HG02678 (cell line): ENCODE data around the gene PSPH.
"Not testable (repeated sequence)": the region's sequence is repeated elsewhere in the genome, so short reads cannot be mapped to it uniquely, and the experiment has no call there.

Source experiments
- ATAC-seq: cut with Tn5 transposase; IDR thresholded peaks from one replicate; pipeline ENCODE4 v1.9.1; 2021; ENCODE audit warnings: mild to moderate bottlenecking, moderate library complexity; ENCODE audit not compliant: unreplicated experiment

The PSPH gene

DNA sequence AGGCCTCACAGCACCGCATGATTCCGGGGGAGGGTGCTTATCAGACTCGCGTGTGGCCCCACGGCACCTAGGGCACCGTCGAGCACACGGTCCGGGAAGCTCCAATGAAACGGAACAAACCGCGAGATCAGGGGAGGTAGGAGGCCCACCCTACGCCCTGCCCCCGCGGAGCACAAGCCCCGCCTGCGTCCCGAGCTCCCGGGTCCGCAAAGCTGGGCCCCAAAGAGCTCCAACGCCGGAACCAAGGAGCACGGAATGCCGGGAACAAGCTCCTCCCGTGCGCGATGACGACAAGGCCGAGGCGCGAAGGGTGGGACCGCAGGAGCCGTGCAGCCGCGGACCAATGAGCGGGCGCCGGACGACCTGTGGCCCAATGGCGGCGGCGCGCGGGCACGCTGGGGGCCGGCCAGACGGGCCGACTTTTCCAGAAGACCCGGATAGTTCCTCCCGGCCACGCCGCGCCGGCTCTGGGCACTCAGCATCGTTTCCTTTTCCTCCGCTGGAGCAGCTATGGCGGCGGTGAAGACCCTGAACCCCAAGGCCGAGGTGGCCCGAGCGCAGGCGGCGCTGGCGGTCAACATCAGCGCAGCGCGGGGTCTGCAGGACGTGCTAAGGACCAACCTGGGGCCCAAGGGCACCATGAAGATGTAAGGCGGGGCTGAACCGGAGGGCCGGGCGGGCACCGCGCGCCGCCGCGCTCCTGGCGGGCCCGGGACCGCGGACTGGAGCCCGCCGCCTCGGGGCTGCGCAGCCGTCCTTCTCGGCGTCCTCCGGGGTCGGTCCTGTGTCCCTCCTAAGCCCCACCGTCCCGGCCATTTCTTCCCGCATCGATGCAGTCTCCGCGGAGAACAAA, at the start of gene PSPH, which contains the start of gene CCT6A:
Gene PSPH, minus strand, starts transcription at position 106 of the 853 bp plus-strand sequence. CDS start 30,232 bp downstream, outside the sequence.
Gene CCT6A, plus strand, starts transcription at position 427 of the 853 bp plus-strand sequence. Its CDS starts 84 bp downstream, at position 511.
- ATAC-seq: peak; percentile 97

DNA sequence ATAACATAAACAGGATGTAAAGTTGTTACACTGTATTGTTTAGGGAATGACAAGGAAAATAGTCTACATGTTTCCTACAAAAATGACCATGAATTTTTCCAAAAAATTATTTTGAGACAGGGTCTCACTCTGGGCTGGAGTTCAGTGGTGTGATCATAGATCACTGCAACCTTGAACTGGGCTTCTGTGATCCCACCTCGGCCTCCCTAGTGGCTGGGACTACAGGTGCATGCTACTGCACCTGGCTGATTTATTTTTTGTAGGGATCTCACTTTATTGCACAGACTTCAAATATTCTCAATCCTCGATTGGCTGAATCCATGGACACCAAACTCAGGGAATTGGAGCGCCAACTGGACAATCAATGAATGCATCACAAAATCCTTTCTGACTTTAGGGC, 48.4 kb upstream of the PSPH start:
- ATAC-seq: no peak

DNA sequence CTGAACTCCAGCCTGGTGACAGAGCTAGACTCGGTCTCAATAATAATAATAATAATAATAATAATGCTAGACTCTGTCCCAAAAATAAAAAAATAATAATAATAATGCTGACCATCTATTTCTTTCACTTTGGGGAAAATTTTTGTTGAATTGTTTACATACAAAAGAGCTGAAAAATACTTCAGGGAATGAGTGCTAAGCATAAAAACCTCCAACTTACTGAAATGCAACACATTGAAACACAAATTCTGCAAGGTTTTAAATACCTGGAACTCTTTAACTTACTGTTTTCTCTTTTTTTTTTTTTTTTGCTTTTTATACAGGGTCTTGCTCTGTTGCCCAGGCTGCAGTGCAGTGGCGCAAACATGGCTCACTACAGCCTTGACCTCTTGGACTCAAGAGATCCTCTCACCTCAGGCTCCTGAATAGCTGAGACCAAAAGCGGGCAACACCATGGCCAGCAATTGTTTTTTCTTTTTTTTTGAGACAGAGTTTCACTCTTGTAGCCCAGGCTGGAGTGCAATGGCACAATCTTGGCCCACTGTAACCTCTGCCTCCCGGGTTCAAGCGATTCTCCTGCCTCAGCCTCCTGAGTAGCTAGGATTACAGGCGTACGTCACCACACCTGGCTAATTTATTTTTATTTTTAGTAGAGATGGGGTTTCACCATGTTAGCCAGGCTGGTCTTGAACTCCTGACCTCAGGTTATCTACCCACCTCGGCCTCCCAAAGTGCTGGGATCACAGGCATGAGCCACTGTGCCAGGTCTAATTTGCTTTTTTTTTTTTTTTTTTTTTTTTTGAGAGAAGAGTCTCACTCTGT, 47.2 kb upstream of the PSPH start:
- not testable (repeated sequence) for ATAC-seq

DNA sequence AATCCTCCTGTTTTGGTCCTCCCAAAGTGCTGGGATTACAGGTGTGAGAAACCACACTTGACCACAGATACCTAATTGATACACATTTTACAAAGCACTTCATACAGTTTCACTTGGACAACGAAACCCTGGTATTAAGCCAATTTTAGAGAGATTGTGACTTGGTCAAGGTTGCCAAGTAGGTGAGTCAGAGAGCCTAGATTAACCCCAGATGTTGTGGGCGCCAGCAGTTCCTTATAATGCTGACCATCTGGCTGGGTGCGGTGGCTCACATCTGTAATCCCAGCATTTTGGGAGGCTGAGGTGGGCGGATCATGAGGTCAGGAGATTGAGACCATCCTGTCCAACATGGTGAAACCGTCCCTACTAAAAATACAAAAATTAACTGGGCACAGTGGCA, 46.5 kb upstream of the PSPH start:
- ATAC-seq: no peak

DNA sequence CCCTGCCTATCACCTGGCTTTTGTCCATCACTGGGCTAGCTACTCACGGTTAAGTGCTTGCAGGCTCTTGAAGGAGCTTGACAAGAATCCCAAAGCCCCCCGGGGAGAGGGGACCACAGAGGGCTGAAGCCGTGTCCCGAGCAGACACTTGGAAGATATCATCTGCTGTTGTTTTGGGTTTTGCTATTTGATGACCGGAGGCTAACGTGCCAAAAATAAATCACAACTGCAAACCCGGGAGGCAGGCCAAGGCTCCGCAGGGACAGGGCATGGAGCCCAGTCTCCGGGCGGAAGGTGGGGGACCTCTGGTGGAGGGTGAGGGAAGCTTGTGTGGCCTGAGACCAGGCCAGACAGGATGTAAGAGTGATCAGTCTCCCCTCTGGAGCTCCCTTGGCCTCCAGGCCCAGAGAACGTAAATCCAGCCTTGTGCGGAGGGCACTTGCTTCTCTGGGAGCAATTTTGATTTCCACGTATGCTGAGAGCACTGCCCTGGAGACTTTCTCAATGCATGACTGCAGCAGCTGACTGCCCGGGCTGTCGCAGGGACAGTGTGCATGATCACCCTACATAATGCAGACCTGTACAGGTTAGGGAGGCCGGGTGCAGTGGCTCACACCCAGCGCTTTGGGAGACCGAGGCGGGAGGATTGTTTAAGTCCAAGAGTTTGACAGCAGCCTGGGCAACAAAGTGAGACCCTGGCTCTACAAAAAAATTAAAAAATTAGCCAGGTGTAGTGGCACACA, 41.7 kb upstream of the PSPH start, which contains the start of gene PHKG1:
Gene PHKG1, minus strand, starts transcription at position 164 of the 743 bp plus-strand sequence. CDS start 4,011 bp downstream, outside the sequence.
- ATAC-seq: no peak

DNA sequence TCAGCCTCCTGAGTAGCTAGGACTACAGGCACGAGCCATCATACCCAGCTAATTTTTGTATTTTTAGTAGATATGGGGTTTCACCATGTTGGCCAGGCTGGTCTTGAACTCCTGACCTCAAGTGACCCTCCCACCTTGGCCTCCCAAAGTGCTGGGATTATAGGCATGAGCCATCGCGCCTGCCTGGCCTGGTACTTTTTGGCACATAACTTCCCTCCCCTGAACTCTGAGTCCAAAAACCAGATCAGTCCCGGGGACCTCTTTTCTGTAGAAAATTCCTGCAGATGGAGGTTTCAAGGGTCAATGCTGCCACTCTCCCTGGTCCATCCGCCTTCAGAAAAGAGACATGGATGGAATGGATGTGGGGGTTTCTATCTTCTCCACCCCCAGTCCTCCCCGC, 41.1 kb upstream of the PSPH start:
- not testable (repeated sequence) for ATAC-seq

DNA sequence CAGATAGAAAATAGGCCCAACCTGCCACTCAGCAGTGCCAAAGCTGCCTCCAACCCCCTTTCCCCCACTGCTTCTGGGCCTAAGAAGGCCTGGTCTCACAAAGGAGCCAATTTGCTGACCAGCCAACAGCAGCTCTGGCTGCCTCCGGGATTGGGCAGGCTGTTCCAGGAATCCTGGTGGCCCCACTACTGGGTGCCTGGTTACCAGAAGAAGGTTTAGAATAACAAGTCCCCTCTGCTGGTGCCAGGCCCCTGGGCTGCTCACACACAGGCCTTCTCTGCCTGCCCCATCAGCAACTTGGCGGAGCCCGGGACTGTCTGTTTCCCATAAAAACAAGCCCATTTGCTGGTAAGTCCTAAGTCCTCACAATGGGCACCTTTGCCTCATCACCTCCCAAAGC, 40.3 kb upstream of the PSPH start:
- no peak for ATAC-seq

DNA sequence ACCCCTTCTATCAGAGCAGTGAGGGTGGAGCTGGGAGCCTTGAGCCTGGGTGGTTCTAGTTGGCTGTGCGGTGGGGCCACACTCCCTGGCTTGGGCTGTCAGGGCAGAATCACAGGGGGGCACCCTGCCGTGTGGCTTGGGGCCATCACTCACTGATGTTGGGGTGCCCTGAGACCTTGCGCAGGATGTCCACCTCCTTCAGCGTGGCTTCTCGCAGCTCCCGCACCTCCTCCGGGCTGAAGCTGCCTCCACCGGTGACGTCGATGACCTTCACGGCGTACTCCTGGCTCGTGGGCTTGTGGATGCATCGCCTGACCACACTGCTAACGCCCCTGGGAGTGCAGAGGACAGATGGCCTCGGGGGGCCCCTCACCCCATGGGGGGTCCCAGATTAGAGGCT, 36.2 kb upstream of the PSPH start:
- ATAC-seq: no peak

DNA sequence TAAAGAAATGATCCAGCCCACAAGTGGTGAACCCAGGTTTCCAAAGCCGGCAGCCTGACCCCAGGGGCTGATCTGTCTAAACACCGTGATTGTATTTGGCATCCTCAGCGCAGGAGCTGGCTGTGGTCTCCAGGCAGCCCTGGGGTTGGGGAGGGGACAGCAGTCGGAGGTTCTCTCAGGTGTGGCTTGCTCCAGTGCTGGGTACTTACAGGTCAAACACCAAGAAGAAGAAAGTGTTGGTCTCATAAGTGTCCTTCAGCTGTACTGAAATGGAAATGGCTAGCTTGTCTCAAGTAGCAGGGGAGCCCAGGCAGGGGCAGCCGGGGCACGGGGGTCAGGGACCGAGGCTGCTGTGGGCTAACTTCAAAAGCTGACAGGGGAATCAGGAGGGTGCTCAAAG, 35.5 kb upstream of the PSPH start:
- ATAC-seq: no peak

DNA sequence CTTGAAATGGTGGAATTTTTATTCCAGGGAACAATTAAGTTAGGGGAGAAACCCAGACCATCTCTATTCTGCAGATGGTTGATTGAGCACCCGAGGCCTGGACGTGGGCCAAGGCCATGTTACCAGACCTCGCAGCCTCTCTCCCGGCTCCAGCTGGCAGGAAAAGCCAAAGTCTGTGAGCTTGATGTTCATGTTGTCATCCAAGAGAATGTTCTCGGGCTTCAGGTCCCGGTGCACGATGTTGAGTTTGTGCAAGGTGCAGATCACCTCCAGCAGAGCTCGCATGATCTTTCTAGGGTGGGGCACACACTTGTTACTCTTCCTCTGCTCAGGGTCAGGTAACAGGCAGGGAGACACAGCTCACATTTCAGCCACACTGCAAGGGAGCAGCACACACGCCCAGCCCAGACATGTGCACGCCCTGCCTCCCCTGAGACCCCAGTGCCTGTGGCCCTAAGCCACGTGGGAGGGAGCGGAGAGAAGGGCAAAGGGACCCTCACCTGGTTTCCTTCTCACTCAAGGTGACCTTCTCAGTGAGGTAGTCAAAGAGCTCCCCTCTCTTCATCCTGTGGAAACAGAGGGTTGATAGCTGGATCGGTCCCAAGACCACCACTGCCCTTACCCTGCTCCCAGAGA, 32.0 kb upstream of the PSPH start:
- no peak for ATAC-seq

DNA sequence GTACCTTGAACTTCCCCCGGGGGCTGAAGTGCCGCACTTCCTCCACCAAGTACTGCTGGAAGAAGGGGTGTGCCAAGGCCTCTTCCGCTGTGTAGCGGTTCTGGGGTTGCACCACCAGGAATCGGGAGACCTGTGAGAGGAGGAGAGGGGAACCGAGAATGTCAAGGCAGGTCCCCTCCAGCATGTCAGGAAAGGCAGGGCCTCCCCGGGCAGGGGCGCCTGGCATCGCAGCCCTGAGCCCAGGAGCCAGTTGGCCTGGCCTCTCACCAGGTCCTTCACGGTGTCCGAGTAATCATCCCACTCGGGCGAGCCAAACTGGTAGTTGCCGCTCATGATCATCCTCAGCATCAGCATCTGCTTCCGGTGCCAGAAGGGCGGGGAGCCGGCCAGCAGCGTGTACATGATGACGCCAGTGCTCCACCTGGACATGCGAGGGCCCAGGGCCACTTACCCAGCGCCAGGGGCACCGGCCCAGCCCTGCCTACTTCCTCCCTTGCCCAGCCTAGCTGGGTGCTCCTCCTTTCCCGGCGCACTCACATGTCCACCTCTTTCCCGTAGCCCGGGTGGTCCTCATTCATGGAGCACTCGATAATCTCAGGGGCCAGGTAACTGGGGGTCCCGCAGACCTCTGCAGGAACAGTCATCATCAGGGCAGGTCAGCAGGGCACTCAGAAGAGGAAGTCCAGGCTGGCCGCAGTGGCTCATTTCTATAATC, 30.5 kb upstream of the PSPH start:
- no peak for ATAC-seq

DNA sequence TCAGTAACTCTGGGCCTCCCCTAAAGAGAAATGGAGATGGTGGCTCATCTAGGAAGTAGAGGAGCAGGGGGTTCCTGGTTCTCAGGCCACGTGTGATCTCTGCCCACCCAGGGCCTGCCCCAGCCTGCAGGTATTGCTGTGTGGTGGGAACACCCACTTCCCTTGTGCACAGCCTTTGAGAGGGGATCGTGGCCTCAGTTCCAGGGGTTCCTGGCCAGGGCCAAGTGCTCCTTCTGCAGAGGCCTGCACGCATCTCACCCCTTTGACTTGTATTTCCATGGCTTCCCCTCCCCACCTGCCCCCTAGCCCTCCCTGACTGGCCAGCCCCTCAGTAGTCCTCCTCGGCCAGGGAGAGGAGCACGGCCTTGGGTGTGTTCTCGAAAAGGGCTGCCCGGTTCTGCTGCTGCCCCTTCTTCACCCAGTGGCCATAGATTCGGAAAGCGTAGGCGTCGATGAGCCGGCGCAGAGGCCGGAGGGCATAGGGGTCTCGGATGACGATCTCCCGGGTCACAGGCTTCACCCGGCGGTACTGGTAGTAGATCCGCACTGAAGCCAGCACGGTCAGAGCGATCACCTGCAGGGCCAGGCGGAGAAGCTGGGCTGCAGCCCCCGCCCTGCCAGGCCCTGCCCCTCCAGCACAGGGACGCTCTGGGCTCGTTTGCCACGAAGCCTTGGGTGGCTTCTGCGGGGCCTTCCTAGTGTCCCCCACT, 29.6 kb upstream of the PSPH start:
- not testable (repeated sequence) for ATAC-seq

DNA sequence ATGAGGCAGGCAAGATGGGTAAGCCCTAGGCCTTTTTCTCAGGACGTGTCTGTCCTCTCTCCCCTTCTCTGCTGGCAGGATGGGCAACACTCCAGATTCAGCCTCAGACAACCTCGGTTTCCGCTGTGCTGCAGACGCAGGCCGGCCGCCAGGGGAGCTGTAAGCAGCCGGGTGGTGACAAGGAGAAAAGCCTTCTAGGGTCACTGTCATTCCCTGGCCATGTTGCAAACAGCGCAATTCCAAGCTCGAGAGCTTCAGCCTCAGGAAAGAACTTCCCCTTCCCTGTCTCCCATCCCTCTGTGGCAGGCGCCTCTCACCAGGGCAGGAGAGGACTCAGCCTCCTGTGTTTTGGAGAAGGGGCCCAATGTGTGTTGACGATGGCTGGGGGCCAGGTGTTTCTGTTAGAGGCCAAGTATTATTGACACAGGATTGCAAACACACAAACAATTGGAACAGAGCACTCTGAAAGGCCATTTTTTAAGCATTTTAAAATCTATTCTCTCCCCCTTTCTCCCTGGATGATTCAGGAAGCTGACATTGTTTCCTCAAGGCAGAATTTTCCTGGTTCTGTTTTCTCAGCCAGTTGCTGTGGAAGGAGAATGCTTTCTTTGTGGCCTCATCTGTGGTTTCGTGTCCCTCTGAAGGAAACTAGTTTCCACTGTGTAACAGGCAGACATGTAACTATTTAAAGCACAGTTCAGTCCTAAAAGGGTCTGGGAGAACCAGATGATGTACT, 28.4 kb upstream of the PSPH start:
- ATAC-seq: no peak

DNA sequence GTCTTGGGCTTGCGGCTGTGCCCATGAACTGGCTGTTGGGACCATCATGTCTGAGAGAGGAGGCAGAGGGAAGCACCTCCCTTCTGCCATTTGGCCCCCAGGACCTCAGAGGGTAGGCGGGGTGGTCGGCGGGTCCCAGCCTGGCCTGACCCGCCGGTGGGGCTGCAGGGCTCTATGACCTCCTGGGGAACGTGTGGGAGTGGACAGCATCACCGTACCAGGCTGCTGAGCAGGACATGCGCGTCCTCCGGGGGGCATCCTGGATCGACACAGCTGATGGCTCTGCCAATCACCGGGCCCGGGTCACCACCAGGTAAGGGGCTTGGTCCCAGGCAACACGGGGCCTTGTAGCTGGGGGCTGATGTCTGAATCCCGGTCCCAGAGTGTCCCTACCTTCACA, 27.0 kb upstream of the PSPH start:
- no peak for ATAC-seq

DNA sequence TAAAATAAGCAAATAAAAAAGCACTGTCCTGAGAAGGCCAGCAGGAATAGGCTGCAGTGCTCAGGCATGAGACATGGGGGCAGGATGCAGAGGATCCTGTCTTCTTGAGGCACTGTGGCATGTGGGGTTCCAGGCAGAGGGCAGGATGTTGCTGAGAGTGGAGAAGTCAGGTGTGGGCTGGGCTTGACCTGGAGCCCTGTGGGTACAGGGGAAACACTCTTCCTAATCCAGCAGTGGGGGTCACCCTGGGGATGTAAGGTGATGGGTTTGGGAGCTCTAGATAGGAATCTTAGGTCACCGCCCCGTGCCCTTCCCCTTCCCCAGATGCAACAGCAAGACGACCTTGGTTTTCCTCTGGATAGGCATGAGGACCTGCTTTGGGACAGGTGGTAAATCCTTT, 26.4 kb upstream of the PSPH start:
- ATAC-seq: no peak

DNA sequence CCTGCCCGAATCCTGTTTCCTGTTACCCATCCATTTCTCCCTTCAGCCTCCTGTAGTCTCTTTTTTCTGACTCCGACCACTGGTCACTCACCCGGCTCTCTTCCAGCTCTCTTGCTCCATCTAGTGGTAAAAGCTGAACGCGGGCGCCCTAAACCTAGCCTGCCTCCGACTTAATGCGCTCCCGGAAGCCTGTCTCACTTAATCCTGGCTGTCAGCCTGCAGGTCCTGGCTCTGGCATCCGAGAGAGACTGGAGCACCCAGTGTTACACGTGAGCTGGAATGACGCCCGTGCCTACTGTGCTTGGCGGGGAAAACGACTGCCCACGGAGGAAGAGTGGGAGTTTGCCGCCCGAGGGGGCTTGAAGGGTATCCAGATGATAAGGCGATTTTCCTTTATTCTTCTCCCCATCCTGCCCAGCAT, 23.1 kb upstream of the PSPH start:
- ATAC-seq: peak; percentile 93

DNA sequence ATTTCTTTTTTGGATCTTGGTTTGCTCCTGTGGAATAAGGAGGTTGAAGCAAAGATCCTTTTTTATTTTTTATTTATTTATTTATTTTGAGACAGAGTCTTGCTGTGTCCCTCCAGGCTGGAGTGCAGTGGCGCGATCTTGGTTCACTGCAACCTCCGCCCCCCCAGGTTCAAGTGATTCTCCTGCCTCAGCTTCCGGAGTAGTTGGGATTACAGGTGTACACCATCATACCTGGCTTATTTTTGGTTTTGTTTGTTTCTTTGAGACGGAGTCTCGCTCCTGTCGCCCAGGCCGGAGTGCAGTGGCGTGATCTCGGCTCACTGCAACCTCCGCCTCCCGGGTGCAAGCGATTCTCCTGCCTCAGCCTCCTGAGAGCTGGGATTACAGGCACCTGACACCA, 15.1 kb upstream of the PSPH start:
- not testable (repeated sequence) for ATAC-seq

DNA sequence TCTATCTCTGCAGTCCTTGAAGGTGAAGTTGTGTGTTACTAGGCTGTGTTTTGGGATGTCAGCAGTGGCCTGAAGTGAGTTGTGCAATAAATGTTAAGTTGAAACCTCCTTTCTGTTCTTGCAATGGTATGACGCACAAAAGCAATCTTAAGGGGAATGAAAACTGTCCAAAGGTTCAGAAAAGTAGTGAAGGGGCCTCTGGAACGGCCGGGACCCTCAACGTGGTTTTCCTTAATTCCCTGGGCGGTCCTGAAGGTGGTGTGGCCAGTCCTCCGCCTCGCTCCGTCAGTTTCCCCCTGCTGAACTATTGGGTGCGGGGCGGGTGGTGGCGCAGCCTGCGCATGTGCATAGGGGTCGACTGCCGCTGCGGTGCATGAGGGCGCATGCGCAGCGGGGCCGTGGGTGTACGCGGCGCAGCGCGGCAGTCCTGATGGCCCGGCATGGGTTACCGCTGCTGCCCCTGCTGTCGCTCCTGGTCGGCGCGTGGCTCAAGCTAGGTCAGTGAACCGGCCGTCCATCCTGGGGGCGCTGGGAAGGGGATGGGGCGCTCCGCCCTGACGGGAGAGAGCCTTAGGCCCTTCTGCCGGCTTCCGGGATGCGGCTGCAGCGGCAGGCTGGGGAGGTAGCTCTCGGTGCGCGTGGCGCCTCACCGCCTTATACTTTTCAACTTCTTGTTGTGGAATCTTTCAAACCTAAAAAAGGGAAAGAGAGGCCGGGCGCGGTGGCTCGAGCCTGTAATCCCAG, 12.8 kb upstream of the PSPH start, which contains the start of gene SUMF2:
Gene SUMF2, plus strand, starts transcription at position 405 of the 744 bp plus-strand sequence. Its CDS starts 26 bp downstream, at position 431.
- peak; percentile 93 for ATAC-seq
